Measurements from ENCODE around the gene WNT5B.
A peak's percentile ranks its signal among the peaks of the same experiment; 100 is the strongest.

WNT5B gene

DNA sequence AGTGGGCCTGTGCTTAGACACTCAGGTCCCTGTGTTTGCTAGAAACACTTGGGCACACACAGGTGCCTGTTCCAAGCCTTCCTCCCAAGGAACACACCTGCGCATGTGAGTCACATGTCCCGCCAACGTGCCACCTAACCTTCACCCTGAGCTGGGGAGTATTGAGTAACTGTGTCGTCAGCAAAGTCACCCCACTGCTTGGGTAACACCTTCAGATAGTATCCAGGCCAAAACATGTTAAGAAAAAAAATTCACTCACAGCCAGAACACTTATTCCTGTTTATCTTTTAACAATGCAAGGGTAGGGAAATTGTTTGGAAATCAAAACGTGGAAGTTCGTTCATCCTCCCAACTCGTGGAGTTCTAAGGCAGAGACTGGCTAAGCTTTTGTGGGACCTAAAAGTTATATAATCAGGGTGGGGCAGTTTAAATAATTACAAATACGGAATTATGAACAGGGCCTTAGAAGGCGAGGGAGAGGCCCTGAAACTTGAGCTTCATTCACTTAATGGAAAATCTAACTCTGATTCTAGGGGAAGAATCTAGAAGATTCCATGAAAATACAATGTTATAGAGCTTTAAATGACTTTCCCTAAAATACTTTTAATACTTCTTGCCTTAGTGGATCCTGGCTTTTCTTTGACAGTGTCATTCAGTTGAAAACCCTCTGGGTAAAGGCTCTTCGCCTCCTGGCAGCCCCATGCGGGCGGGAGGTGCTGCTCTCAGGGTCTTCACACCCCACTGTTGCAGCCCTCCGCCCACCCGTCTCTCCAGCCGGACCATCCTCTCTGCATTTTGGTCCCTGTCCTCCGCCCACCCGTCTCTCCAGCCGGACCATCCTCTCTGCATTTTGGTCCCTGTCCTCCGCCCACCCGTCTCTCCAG lies 31.5 kb downstream of the WNT5B start:
- DNase-seq (ENCODE audit: low read depth in 2 of 2), result peak; percentile 48 to 83
- TF ChIP-seq, protein P1, sequence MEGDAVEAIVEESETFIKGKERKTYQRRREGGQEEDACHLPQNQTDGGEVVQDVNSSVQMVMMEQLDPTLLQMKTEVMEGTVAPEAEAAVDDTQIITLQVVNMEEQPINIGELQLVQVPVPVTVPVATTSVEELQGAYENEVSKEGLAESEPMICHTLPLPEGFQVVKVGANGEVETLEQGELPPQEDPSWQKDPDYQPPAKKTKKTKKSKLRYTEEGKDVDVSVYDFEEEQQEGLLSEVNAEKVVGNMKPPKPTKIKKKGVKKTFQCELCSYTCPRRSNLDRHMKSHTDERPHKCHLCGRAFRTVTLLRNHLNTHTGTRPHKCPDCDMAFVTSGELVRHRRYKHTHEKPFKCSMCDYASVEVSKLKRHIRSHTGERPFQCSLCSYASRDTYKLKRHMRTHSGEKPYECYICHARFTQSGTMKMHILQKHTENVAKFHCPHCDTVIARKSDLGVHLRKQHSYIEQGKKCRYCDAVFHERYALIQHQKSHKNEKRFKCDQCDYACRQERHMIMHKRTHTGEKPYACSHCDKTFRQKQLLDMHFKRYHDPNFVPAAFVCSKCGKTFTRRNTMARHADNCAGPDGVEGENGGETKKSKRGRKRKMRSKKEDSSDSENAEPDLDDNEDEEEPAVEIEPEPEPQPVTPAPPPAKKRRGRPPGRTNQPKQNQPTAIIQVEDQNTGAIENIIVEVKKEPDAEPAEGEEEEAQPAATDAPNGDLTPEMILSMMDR (IDR thresholded peaks at IDR 0.05; ENCODE audit: low read depth, low read length), result no peak
- H3K4me3 ChIP-seq (replicated peaks in 1 of 2; ENCODE audit: low read depth in 2 of 2, low read length in 2 of 2), result no peak overlapping the region

- peak; percentile 91 to 92 for DNase-seq (ENCODE audit: low read depth in 2 of 2)
- H3K4me3 ChIP-seq (replicated peaks in 1 of 2; ENCODE audit: low read depth in 2 of 2, low read length in 2 of 2), result peak overlapping the region; percentile 48 to 59
- TF ChIP-seq, protein P1 (IDR thresholded peaks at IDR 0.05; ENCODE audit: low read depth, low read length), result no peak
These were observed 32.7 kb downstream of the WNT5B start for GRCh38 chr12:1661553-1662335.

DNA sequence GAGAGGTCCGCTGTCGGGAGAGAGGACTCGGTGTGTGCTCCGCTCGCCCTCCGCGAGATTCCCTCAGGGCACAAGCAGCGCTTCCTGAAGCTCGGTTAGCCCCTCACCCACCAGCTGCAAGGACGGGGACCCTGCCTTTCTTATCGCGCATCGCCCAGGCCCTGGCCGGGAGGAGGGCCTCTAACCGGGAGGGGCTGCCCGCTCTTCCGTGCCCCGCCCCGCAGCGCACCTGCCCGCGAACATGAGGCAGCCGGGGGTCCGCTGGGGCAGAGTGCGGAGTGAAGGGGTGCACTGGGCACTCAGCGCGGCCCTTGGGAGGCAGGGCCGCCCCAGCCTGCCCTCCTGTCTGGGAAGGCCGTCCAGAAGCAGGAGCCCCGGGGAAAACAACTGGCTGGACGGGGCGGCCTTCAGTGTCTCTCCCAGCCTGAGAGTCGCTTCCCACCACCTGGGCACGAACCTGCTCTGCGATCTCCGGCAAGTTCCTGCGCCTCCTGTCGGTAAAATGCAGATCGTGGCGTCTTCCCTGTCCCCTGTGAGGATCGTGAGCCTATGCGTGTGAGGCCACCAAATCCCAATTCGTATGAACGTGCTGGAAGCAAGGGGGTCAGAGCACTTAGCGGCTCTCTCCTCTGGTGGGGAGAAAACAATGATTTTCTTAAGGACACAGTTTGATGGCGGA lies 33.9 kb downstream of the WNT5B start:
- TF ChIP-seq, protein P1 (IDR thresholded peaks at IDR 0.05; ENCODE audit: low read depth, low read length), result peak; percentile 33
- H3K4me3 ChIP-seq (replicated peaks in 1 of 2; ENCODE audit: low read depth in 2 of 2, low read length in 2 of 2), result peak overlapping the region; percentile 10 to 21
- DNase-seq (ENCODE audit: low read depth in 2 of 2), result peak; percentile 45 to 50

GRCh38 chr12:1663440-1664132 lies 34.6 kb downstream of the WNT5B start:
- TF ChIP-seq, protein P1 (IDR thresholded peaks at IDR 0.05; ENCODE audit: low read depth, low read length), result no peak
- no peak overlapping the region for H3K4me3 ChIP-seq (replicated peaks in 1 of 2; ENCODE audit: low read depth in 2 of 2, low read length in 2 of 2)
- DNase-seq (ENCODE audit: low read depth in 2 of 2), result no peak

DNA sequence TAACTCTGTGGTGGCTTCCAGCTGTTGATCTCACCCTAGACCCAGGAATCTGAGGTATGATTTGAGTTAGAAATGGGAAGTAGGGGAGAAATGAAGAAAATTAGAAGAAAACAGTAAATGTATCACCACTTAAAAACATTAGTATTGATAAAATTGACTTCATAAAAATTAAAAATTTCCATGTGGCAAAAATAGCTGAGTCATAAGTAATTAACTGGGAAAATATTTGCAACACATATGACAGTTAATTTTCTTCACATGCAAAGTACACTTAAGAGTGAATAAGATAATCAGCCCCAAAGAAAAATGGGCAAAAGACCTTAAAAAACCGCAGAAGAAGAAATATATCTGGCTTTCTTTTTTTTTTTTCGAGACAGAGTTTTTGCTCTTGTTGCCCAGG lies 36.3 kb downstream of the WNT5B start:
- no peak for DNase-seq (ENCODE audit: low read depth in 2 of 2)

More for the DNA sequence above, 36.3 kb downstream of the WNT5B start:
- no peak overlapping the region for H3K4me3 ChIP-seq (replicated peaks in 1 of 2; ENCODE audit: low read depth in 2 of 2, low read length in 2 of 2)
- TF ChIP-seq, protein P1 (IDR thresholded peaks at IDR 0.05; ENCODE audit: low read depth, low read length), result no peak
